Neural progenitor cell (in vitro differentiated cells): Measurements from ENCODE around the gene MINDY4B.

Experiments
- CTCF ChIP-seq: fragments of 200-600 bp; sonication (generic); IDR thresholded peaks from 2 replicates; pipeline ENCODE4 v1.5.1; 2017; ENCODE audit warnings: antibody characterized with exemption, mild to moderate bottlenecking
- EZH2 ChIP-seq: fragments of 200-600 bp; sonication (generic); IDR thresholded peaks from 2 replicates; pipeline ENCODE4 v1.6.1; 2017; ENCODE audit warnings: antibody characterized with exemption, mild to moderate bottlenecking, moderate library complexity

DNA sequence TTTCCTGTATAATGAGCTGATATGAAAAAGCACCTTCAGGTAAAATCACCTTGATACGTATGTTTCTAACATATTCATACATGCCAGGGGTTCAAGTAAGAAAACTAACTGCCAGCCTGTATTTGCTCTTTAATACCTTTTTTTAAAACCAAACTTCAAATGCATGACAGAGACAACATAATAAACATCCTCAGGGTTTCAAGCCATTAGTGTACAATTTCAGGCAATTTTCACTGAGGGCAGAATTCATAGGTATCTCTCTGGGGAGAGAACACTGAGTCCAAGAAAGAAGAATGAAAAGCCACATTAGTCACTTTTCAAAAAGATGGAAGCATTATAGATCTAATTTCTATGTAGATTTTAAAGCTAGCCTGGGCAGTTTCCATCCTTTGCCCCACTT lies 26.9 kb downstream of the MINDY4B start:
- TF ChIP-seq CTCF, result no peak
- no peak for TF ChIP-seq EZH2
